ENCODE results near the gene ORMDL3.

The ORMDL3 gene

GRCh38 chr17:39871801-39872200, 55.6 kb downstream of the ORMDL3 start:
- H3K79me1 ChIP-seq (ENCODE audit: low read length), result no peaks in the 10 kb centered on the region
- H4K8ac ChIP-seq (ENCODE audit: low read depth, low read length), result no peak overlapping the region
- no peak overlapping the region for H3K4ac ChIP-seq (ENCODE audit: low read depth, low read length)
- no peak overlapping the region for H3K27ac ChIP-seq (ENCODE audit: low read depth, low read length)
- no peak overlapping the region for H4K5ac ChIP-seq (ENCODE audit: low read length)
- H3K23ac ChIP-seq (ENCODE audit: low read length), result no peak overlapping the region
- no peaks in the 10 kb centered on the region for H3K27me3 ChIP-seq (ENCODE audit: insufficient read depth, low read length, poor library complexity)
- H2BK120ac ChIP-seq (ENCODE audit: low read depth, low read length), result no peak overlapping the region
- no peak for DNase-seq
- no peak overlapping the region for H2BK5ac ChIP-seq (ENCODE audit: low read length)
- H3K4me1 ChIP-seq (ENCODE audit: control insufficient read depth, low read depth, low read length), result no peaks in the 10 kb centered on the region
- H2AK5ac ChIP-seq (ENCODE audit: low read length), result no peak overlapping the region
- H3K56ac ChIP-seq (ENCODE audit: low read length), result no peak overlapping the region
- 100% methylated on average over 1 of the region's 2 CpGs for WGBS (ENCODE audit: extremely low coverage, insufficient coverage, low lambda C conversion rate)
- H3K18ac ChIP-seq (ENCODE audit: low read length), result no peak overlapping the region
- H3K4me2 ChIP-seq (ENCODE audit: low read length), result no peak overlapping the region
- H3K79me2 ChIP-seq (ENCODE audit: control insufficient read depth, insufficient read depth, low read length), result no peaks in the 10 kb centered on the region
- H3K9ac ChIP-seq (ENCODE audit: low read length), result no peak overlapping the region
- H3K4me3 ChIP-seq (ENCODE audit: low read length), result no peak overlapping the region
- H3K36me3 ChIP-seq (ENCODE audit: control insufficient read depth, insufficient read depth, low read length), result no peaks in the 10 kb centered on the region
- H2BK15ac ChIP-seq (replicated peaks; ENCODE audit: low read depth), result no peak overlapping the region
